ENCODE results near the gene CCDC9B. TPM values are rescaled to one million over a fixed set of nuclear protein-coding genes. Genes with fewer than 3 reads are reported as not detected.

Gene CCDC9B
- polyA plus RNA-seq, 4 donors = 2.2 to 7.4 (median 4.6) TPM

- no peak for DNase-seq
- no peak overlapping the region for H3K27ac ChIP-seq (ENCODE audit: low read depth in 1 of 3, low read length in 2 of 3)
- WGBS, 3 donors = 68 to 78% (median 72%) methylated on average over 12 of the region's 12 CpGs
Measured at GRCh38 chr15:40295877-40296560, 44.7 kb downstream of the CCDC9B start.

GRCh38 chr15:40295297-40295696 lies 45.4 kb downstream of the CCDC9B start:
- peaks cover 0 to 2% (median 0%) of the 10 kb centered on the region in 3 donors for H3K36me3 ChIP-seq (ENCODE audit: control insufficient read depth in 3 of 3, insufficient read depth in 2 of 3, low read depth in 1 of 3, low read length in 3 of 3)
- no peak overlapping the region for H3K27ac ChIP-seq (ENCODE audit: low read depth in 1 of 3, low read length in 2 of 3)
- H3K4me1 ChIP-seq (ENCODE audit: control insufficient read depth in 3 of 3, insufficient read depth in 2 of 3, low read depth in 1 of 3, low read length in 2 of 3) = peaks cover 0 to 13% (median 0%) of the 10 kb centered on the region in 3 donors
- no peak for DNase-seq
- FAIRE-seq = no peak
- H3K4me3 ChIP-seq (ENCODE audit: low read depth in 1 of 3, low read length in 3 of 3) = no peak overlapping the region
- 84 to 90% (median 86%) methylated on average over 1 of the region's 1 CpG for WGBS, 3 donors
- peaks cover 0 to 30% (median 0%) of the 10 kb centered on the region in 3 donors for H3K27me3 ChIP-seq (ENCODE audit: control insufficient read depth in 3 of 3, insufficient read depth in 3 of 3, low read length in 3 of 3)
- no peaks in the 10 kb centered on the region for H3K9me3 ChIP-seq (ENCODE audit: control insufficient read depth in 2 of 2, insufficient read depth in 1 of 2, low read depth in 1 of 2, low read length in 1 of 2)

More at GRCh38 chr15:40295877-40296560, 44.7 kb downstream of the CCDC9B start:
- H3K36me3 ChIP-seq (ENCODE audit: control insufficient read depth in 3 of 3, insufficient read depth in 2 of 3, low read depth in 1 of 3, low read length in 3 of 3) = peaks cover 0 to 2% (median 0%) of the 10 kb centered on the region in 3 donors
- peaks cover 0 to 25% (median 0%) of the 10 kb centered on the region in 3 donors for H3K27me3 ChIP-seq (ENCODE audit: control insufficient read depth in 3 of 3, insufficient read depth in 3 of 3, low read length in 3 of 3)
- H3K4me3 ChIP-seq (ENCODE audit: low read depth in 1 of 3, low read length in 3 of 3) = no peak overlapping the region
- no peaks in the 10 kb centered on the region for H3K9me3 ChIP-seq (ENCODE audit: control insufficient read depth in 2 of 2, insufficient read depth in 1 of 2, low read depth in 1 of 2, low read length in 1 of 2)
- peaks cover 0 to 10% (median 0%) of the 10 kb centered on the region in 3 donors for H3K4me1 ChIP-seq (ENCODE audit: control insufficient read depth in 3 of 3, insufficient read depth in 2 of 3, low read depth in 1 of 3, low read length in 2 of 3)
- FAIRE-seq = no peak

- 87 to 91% (median 89%) methylated on average over 19 to 20 of the region's 20 CpGs for WGBS, 3 donors
- no peak for DNase-seq
- Histone ChIP-seq H3K27ac (ENCODE audit: low read depth in 1 of 3, low read length in 2 of 3) (no peak overlapping the region), H3K9me3 (ENCODE audit: control insufficient read depth in 2 of 2, insufficient read depth in 1 of 2, low read depth in 1 of 2, low read length in 1 of 2) (no peaks in the 10 kb centered on the region), H3K36me3 (ENCODE audit: control insufficient read depth in 3 of 3, insufficient read depth in 2 of 3, low read depth in 1 of 3, low read length in 3 of 3) (peaks cover 0 to 3% (median 2%) of the 10 kb centered on the region in 3 donors), H3K4me1 (ENCODE audit: control insufficient read depth in 3 of 3, insufficient read depth in 2 of 3, low read depth in 1 of 3, low read length in 2 of 3) (peaks cover 0 to 15% (median 0%) of the 10 kb centered on the region in 3 donors), H3K4me3 (ENCODE audit: low read depth in 1 of 3, low read length in 3 of 3) (no peak overlapping the region), H3K27me3 (ENCODE audit: control insufficient read depth in 3 of 3, insufficient read depth in 3 of 3, low read length in 3 of 3) (peaks cover 0 to 33% (median 0%) of the 10 kb centered on the region in 3 donors)
- FAIRE-seq = no peak
Measured at GRCh38 chr15:40293905-40294895, 46.5 kb downstream of the CCDC9B start.

GRCh38 chr15:40293006-40293405 lies 47.7 kb downstream of the CCDC9B start:
- H3K9me3 ChIP-seq (ENCODE audit: control insufficient read depth in 2 of 2, insufficient read depth in 1 of 2, low read depth in 1 of 2, low read length in 1 of 2) = no peaks in the 10 kb centered on the region
- peaks cover 0 to 40% (median 0%) of the 10 kb centered on the region in 3 donors for H3K27me3 ChIP-seq (ENCODE audit: control insufficient read depth in 3 of 3, insufficient read depth in 3 of 3, low read length in 3 of 3)
- no peak for DNase-seq
- peaks cover 0 to 4% (median 3%) of the 10 kb centered on the region in 3 donors for H3K36me3 ChIP-seq (ENCODE audit: control insufficient read depth in 3 of 3, insufficient read depth in 2 of 3, low read depth in 1 of 3, low read length in 3 of 3)
- no peak overlapping the region for H3K4me3 ChIP-seq (ENCODE audit: low read depth in 1 of 3, low read length in 3 of 3)
- H3K4me1 ChIP-seq (ENCODE audit: control insufficient read depth in 3 of 3, insufficient read depth in 2 of 3, low read depth in 1 of 3, low read length in 2 of 3) = peaks cover 0 to 15% (median 0%) of the 10 kb centered on the region in 3 donors
- no peak for FAIRE-seq
- H3K27ac ChIP-seq (ENCODE audit: low read depth in 1 of 3, low read length in 2 of 3) = no peak overlapping the region

GRCh38 chr15:40292246-40292645 lies 48.5 kb downstream of the CCDC9B start:
- WGBS, 3 donors = 66 to 84% (median 76%) methylated on average over 3 of the region's 3 CpGs
- Histone ChIP-seq H3K4me3 (ENCODE audit: low read depth in 1 of 3, low read length in 3 of 3) (no peak overlapping the region), H3K27me3 (ENCODE audit: control insufficient read depth in 3 of 3, insufficient read depth in 3 of 3, low read length in 3 of 3) (peaks cover 0 to 40% (median 0%) of the 10 kb centered on the region in 3 donors), H3K27ac (ENCODE audit: low read depth in 1 of 3, low read length in 2 of 3) (no peak overlapping the region), H3K36me3 (ENCODE audit: control insufficient read depth in 3 of 3, insufficient read depth in 2 of 3, low read depth in 1 of 3, low read length in 3 of 3) (peaks cover 0 to 4% (median 3%) of the 10 kb centered on the region in 3 donors), H3K9me3 (ENCODE audit: control insufficient read depth in 2 of 2, insufficient read depth in 1 of 2, low read depth in 1 of 2, low read length in 1 of 2) (no peaks in the 10 kb centered on the region), H3K4me1 (ENCODE audit: control insufficient read depth in 3 of 3, insufficient read depth in 2 of 3, low read depth in 1 of 3, low read length in 2 of 3) (peaks cover 0 to 15% (median 0%) of the 10 kb centered on the region in 3 donors)
- FAIRE-seq (no peak), DNase-seq (no peak)

- WGBS, 3 donors = 6 to 33% (median 22%) methylated on average over 45 to 68 of the region's 68 CpGs
- FAIRE-seq (no peak), DNase-seq (peak; percentile 71 to 87)
- H3K36me3 ChIP-seq (ENCODE audit: control insufficient read depth in 3 of 3, insufficient read depth in 2 of 3, low read depth in 1 of 3, low read length in 3 of 3) = peaks cover 0 to 7% (median 3%) of the 10 kb centered on the region in 3 donors
- H3K27ac ChIP-seq (ENCODE audit: low read depth in 1 of 3, low read length in 2 of 3) = no peak overlapping the region
- H3K4me3 ChIP-seq (ENCODE audit: low read depth in 1 of 3, low read length in 3 of 3) = no peak overlapping the region
- peaks cover 0 to 11% (median 0%) of the 10 kb centered on the region in 3 donors for H3K4me1 ChIP-seq (ENCODE audit: control insufficient read depth in 3 of 3, insufficient read depth in 2 of 3, low read depth in 1 of 3, low read length in 2 of 3)
- no peaks in the 10 kb centered on the region for H3K9me3 ChIP-seq (ENCODE audit: control insufficient read depth in 2 of 2, insufficient read depth in 1 of 2, low read depth in 1 of 2, low read length in 1 of 2)
- peaks cover 0 to 49% (median 0%) of the 10 kb centered on the region in 3 donors for H3K27me3 ChIP-seq (ENCODE audit: control insufficient read depth in 3 of 3, insufficient read depth in 3 of 3, low read length in 3 of 3)
Measured at GRCh38 chr15:40290918-40291574, 49.7 kb downstream of the CCDC9B start.

- Histone ChIP-seq H3K27me3 (ENCODE audit: control insufficient read depth in 3 of 3, insufficient read depth in 3 of 3, low read length in 3 of 3) (peaks cover 0 to 54% (median 0%) of the 10 kb centered on the region in 3 donors), H3K36me3 (ENCODE audit: control insufficient read depth in 3 of 3, insufficient read depth in 2 of 3, low read depth in 1 of 3, low read length in 3 of 3) (peaks cover 0 to 8% (median 3%) of the 10 kb centered on the region in 3 donors), H3K27ac (ENCODE audit: low read depth in 1 of 3, low read length in 2 of 3) (no peak overlapping the region), H3K4me3 (ENCODE audit: low read depth in 1 of 3, low read length in 3 of 3) (no peak overlapping the region), H3K4me1 (ENCODE audit: control insufficient read depth in 3 of 3, insufficient read depth in 2 of 3, low read depth in 1 of 3, low read length in 2 of 3) (peaks cover 0 to 11% (median 0%) of the 10 kb centered on the region in 3 donors), H3K9me3 (ENCODE audit: control insufficient read depth in 2 of 2, insufficient read depth in 1 of 2, low read depth in 1 of 2, low read length in 1 of 2) (no peaks in the 10 kb centered on the region)
- 46 to 68% (median 56%) methylated on average over 9 to 12 of the region's 12 CpGs for WGBS, 3 donors
- FAIRE-seq (no peak), DNase-seq (no peak)
Measured at GRCh38 chr15:40290545-40290917, 50.2 kb downstream of the CCDC9B start.
